PC-3 (cell line): ENCODE results near the gene PMAIP1.

Experiments used
- CTCF ChIP-seq: fragments of 300-600 bp; sonication (generic); conservative IDR thresholded peaks from 2 replicates; pipeline ENCODE4 v1.5.1; 2017; ENCODE audit warnings: antibody characterized with exemption, low read depth, mild to moderate bottlenecking, low read length
- EZH2 ChIP-seq: fragments of 300-600 bp; sonication (generic); IDR thresholded peaks from one replicate; pipeline ENCODE4 v1.6.1; 2017; ENCODE audit warnings: antibody characterized with exemption, mild to moderate bottlenecking, low read length; ENCODE audit not compliant: unreplicated experiment
- EZH2phosphoT487 ChIP-seq: fragments of 300-600 bp; sonication (generic); IDR thresholded peaks from 2 replicates; pipeline ENCODE4 v1.6.1; 2018; ENCODE audit warnings: mild to moderate bottlenecking, antibody characterized with exemption, low read length, borderline replicate concordance

DNA sequence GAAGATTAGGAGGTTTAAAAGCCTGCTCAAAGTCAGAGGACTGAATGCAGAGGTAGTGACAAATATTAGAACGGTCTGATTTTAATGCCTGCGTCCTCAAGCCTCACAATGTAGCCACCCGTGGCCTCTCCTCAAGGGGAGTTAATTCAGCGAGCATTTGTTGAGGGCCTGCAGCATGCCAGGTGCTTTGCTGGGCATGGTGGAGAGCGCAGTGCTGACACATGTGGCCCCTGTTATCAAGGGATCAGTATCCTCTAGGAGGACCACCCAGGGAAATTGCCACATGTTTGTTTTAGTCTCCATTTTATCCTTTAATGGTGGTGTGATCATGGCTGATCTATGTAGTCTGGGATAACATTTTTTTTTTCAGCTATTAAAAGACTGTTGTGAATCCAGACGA is 19.2 kb downstream of the PMAIP1 start:
- TF ChIP-seq CTCF (no peak), EZH2phosphoT487 (no peak), EZH2 (no peak)
